ENCODE data around the gene ZNF442. TPM values are rescaled to one million over a fixed set of nuclear protein-coding genes. Genes with fewer than 3 reads are reported as not detected.
"Not testable (repeated sequence)": the region's sequence is repeated elsewhere in the genome, so short reads cannot be mapped to it uniquely, and the experiment has no call there.

ZNF442 gene
- total and polyA plus RNA-seq, 4 donors: 1.1 to 7.2 (median 3.3) TPM

DNA sequence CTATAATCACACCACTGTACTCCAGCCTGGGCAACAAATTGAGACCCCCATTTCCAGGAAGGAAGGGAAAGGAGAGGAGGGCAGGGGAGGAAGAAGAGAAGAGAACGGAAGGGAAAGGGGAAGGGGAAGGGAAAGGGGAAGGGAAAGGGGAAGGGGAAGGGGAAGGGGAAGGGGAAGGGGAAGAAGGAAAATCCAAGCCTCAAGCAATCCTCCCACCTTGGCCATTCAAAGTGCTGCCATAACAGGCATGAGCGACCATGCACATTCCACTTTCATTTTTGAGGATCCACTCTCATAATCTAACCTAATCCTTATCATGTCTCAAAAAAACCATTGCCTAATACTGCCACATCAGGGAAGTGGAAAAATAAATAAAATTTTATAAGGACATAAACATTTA, 20.9 kb upstream of the ZNF442 start:
- H3K9me3 ChIP-seq (ENCODE audit: control insufficient read depth in 4 of 4, insufficient read depth in 3 of 4, low read length in 3 of 4); H3K4me3 ChIP-seq; DNase-seq; H3K27ac ChIP-seq (ENCODE audit: low read depth in 1 of 2, low read length in 1 of 2); ATAC-seq (ENCODE audit: insufficient read depth, low FRiP score); H3K4me1 ChIP-seq (ENCODE audit: control insufficient read depth in 5 of 5, insufficient read depth in 5 of 5, low read length in 5 of 5); H3K9ac ChIP-seq (ENCODE audit: insufficient read depth in 1 of 2, low read length in 2 of 2); H3K27me3 ChIP-seq (ENCODE audit: control insufficient read depth in 3 of 3, insufficient read depth in 3 of 3, low read length in 2 of 3): not testable (repeated sequence)
- whole genome bisulfite sequencing, 2 donors: 83 to 95% methylated on average over 1 to 2 of the region's 2 CpGs
- H3K36me3 ChIP-seq (ENCODE audit: control insufficient read depth in 4 of 4, insufficient read depth in 4 of 4, low read length in 4 of 4): peaks cover 8 to 10% (median 9%) of the 10 kb centered on the region in 4 donors

DNA sequence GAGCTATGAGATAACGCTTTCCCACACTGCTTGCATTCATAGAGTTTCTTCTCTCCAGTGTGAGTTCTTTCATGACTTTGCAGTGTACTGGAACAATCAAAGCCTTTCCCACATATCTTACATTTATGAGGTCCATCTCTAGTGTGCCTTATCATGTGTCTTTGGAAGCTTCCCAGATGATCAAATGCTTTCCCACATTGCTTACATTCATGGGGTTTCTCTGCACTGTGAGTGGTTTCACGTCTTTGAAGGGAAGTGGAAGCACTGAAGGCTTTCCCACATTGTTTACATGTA, 14.9 kb upstream of the ZNF442 start:
- no peak overlapping the region for H3K4me3 ChIP-seq
- DNase-seq (no peak), ATAC-seq (ENCODE audit: insufficient read depth, low FRiP score) (no peak)
- WGBS, 2 donors: 50 to 93% methylated on average over 2 of the region's 2 CpGs
- peaks cover 5 to 12% (median 10%) of the 10 kb centered on the region in 4 donors for H3K36me3 ChIP-seq (ENCODE audit: control insufficient read depth in 4 of 4, insufficient read depth in 4 of 4, low read length in 4 of 4)
- no peak overlapping the region for H3K27ac ChIP-seq (ENCODE audit: low read depth in 1 of 2, low read length in 1 of 2)
- no peaks in the 10 kb centered on the region for H3K27me3 ChIP-seq (ENCODE audit: control insufficient read depth in 3 of 3, insufficient read depth in 3 of 3, low read length in 2 of 3)
- H3K4me1 ChIP-seq (ENCODE audit: control insufficient read depth in 5 of 5, insufficient read depth in 5 of 5, low read length in 5 of 5): no peaks in the 10 kb centered on the region
- peaks cover 0 to 19% (median 8%) of the 10 kb centered on the region in 4 donors for H3K9me3 ChIP-seq (ENCODE audit: control insufficient read depth in 4 of 4, insufficient read depth in 3 of 4, low read length in 3 of 4)
- TF ChIP-seq, protein P1, sequence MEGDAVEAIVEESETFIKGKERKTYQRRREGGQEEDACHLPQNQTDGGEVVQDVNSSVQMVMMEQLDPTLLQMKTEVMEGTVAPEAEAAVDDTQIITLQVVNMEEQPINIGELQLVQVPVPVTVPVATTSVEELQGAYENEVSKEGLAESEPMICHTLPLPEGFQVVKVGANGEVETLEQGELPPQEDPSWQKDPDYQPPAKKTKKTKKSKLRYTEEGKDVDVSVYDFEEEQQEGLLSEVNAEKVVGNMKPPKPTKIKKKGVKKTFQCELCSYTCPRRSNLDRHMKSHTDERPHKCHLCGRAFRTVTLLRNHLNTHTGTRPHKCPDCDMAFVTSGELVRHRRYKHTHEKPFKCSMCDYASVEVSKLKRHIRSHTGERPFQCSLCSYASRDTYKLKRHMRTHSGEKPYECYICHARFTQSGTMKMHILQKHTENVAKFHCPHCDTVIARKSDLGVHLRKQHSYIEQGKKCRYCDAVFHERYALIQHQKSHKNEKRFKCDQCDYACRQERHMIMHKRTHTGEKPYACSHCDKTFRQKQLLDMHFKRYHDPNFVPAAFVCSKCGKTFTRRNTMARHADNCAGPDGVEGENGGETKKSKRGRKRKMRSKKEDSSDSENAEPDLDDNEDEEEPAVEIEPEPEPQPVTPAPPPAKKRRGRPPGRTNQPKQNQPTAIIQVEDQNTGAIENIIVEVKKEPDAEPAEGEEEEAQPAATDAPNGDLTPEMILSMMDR (IDR thresholded peaks at IDR 0.05; ENCODE audit: control extremely low read depth, extremely low read depth): no peak
- H3K9ac ChIP-seq (ENCODE audit: insufficient read depth in 1 of 2, low read length in 2 of 2): no peak overlapping the region

DNA sequence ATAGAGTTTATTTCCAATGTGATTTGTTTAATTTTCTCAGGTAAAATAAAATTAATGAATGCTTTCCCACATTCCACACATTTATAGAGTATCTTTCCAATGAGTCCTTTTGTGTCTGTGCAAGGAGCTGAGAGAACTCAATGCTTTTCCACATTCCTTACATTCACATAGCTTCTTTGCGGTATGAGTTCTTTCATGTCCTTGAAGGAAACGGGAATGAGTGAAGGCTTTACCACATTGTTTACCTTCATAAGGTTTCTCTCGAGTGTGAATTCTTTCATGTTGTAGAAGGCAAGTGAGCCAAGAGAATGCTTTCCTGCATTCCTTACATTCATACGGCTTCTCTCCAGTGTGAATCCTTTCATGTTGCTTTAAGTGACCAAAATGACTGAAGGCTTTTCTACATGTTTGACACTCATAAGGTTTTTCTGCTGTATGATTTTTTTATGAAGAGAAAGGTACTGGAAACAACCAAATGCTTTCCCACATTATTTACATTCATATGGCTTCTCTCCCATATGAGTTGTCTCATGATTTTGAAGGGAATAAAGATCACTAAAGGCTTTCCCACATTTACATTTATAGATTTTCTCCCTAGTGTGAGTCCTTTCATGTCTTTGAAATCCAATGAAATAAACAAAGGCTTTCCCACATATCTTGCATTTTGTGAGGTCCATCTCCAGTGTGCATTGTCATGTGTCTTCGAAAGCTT, 14.4 kb upstream of the ZNF442 start:
- 81 to 85% methylated on average over 5 of the region's 5 CpGs for WGBS, 2 donors
- no peaks in the 10 kb centered on the region for H3K27me3 ChIP-seq (ENCODE audit: control insufficient read depth in 3 of 3, insufficient read depth in 3 of 3, low read length in 2 of 3)
- ATAC-seq (ENCODE audit: insufficient read depth, low FRiP score) (no peak), DNase-seq (no peak)
- TF ChIP-seq, protein P1 (IDR thresholded peaks at IDR 0.05; ENCODE audit: control extremely low read depth, extremely low read depth): no peak
- no peak overlapping the region for H3K4me3 ChIP-seq
- no peaks in the 10 kb centered on the region for H3K4me1 ChIP-seq (ENCODE audit: control insufficient read depth in 5 of 5, insufficient read depth in 5 of 5, low read length in 5 of 5)
- H3K27ac ChIP-seq (ENCODE audit: low read depth in 1 of 2, low read length in 1 of 2): no peak overlapping the region
- peaks cover 5 to 12% (median 10%) of the 10 kb centered on the region in 4 donors for H3K36me3 ChIP-seq (ENCODE audit: control insufficient read depth in 4 of 4, insufficient read depth in 4 of 4, low read length in 4 of 4)
- H3K9me3 ChIP-seq (ENCODE audit: control insufficient read depth in 4 of 4, insufficient read depth in 3 of 4, low read length in 3 of 4): peaks cover 0 to 19% (median 8%) of the 10 kb centered on the region in 4 donors
- no peak overlapping the region for H3K9ac ChIP-seq (ENCODE audit: insufficient read depth in 1 of 2, low read length in 2 of 2)

DNA sequence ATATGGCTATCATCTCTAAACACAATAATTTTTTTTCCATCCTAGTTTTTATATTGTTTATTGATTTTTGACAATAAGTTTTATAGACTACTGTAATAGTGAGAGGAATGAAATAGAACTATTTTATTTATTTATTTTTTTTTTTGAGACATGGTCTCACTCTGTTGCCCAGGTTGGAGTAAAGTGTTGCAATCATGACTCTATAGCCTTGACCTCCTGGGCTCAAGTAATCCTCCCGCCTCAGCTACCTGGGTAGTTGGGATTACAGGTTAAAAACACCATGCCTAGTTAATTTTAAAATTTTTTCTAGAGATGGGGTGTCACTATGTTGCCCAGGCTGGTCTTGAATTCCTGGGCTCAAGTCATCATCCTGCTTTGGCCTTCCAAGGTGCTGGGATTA, 8.5 kb upstream of the ZNF442 start:
- Histone ChIP-seq H3K9ac (ENCODE audit: insufficient read depth in 1 of 2, low read length in 2 of 2) (no peak overlapping the region), H3K27me3 (ENCODE audit: control insufficient read depth in 3 of 3, insufficient read depth in 3 of 3, low read length in 2 of 3) (no peaks in the 10 kb centered on the region), H3K36me3 (ENCODE audit: control insufficient read depth in 4 of 4, insufficient read depth in 4 of 4, low read length in 4 of 4) (no peaks in the 10 kb centered on the region), H3K4me1 (ENCODE audit: control insufficient read depth in 5 of 5, insufficient read depth in 5 of 5, low read length in 5 of 5) (no peaks in the 10 kb centered on the region), H3K27ac (ENCODE audit: low read depth in 1 of 2, low read length in 1 of 2) (no peak overlapping the region), H3K9me3 (ENCODE audit: control insufficient read depth in 4 of 4, insufficient read depth in 3 of 4, low read length in 3 of 4) (peaks cover 0 to 7% (median under 1%) of the 10 kb centered on the region in 4 donors), H3K4me3 (no peak overlapping the region)
- TF ChIP-seq, protein P1 (IDR thresholded peaks at IDR 0.05; ENCODE audit: control extremely low read depth, extremely low read depth): no peak
- ATAC-seq (ENCODE audit: insufficient read depth, low FRiP score) (no peak), DNase-seq (no peak)
- WGBS, 2 donors: 89 to 93% methylated on average over 1 of the region's 1 CpG

Measured in lung (tissue), 12 donors.